GM19043 (cell line): ENCODE results near the gene CHID1.

Experiments used
- ATAC-seq: cut with Tn5 transposase; IDR thresholded peaks from one replicate; pipeline ENCODE4 v1.9.1; 2021; ENCODE audit warnings: low read depth; ENCODE audit not compliant: unreplicated experiment

Gene CHID1

GRCh38 chr11:839280-839623 is 71.4 kb downstream of the CHID1 start:
- ATAC-seq = no peak

GRCh38 chr11:838441-839279 is 72.0 kb downstream of the CHID1 start:
- no peak for ATAC-seq

- ATAC-seq = no peak
These were observed 72.7 kb downstream of the CHID1 start for GRCh38 chr11:837990-838307.

- ATAC-seq = no peak
These were observed 73.2 kb downstream of the CHID1 start for GRCh38 chr11:837189-837989.

GRCh38 chr11:836700-837099 is 73.9 kb downstream of the CHID1 start:
- no peak for ATAC-seq

- ATAC-seq = no peak
These were observed 74.3 kb downstream of the CHID1 start for GRCh38 chr11:836274-836673.

- no peak for ATAC-seq
These were observed 76.0 kb downstream of the CHID1 start for GRCh38 chr11:834371-835316.

GRCh38 chr11:833849-834311 is 76.7 kb downstream of the CHID1 start:
- ATAC-seq = no peak

GRCh38 chr11:833114-833791 is 77.4 kb downstream of the CHID1 start:
- no peak for ATAC-seq

GRCh38 chr11:832529-833113 is 78.0 kb downstream of the CHID1 start, which contains the start of gene CD151:
CD151 (plus strand) TSS chr11:832952; CDS start chr11:836070, 3,118 bp downstream.
- ATAC-seq = no peak

GRCh38 chr11:831961-832528 is 78.6 kb downstream of the CHID1 start:
- ATAC-seq = no peak

- ATAC-seq = no peak
These were observed 79.3 kb downstream of the CHID1 start for GRCh38 chr11:831118-831864.

GRCh38 chr11:830295-831117 is 80.1 kb downstream of the CHID1 start:
- no peak for ATAC-seq

GRCh38 chr11:829847-830294 is 80.7 kb downstream of the CHID1 start:
- ATAC-seq = no peak

- no peak for ATAC-seq
These were observed 81.3 kb downstream of the CHID1 start for GRCh38 chr11:829176-829846.

- ATAC-seq = no peak
These were observed 82.0 kb downstream of the CHID1 start for GRCh38 chr11:828506-829175.

- ATAC-seq = no peak
These were observed 82.8 kb downstream of the CHID1 start, which contains the start of gene CRACR2B for GRCh38 chr11:827897-828192. CRACR2B (plus strand) TSS chr11:827919; CDS start chr11:828608, 689 bp downstream.
